Stimulated activated CD4-positive, alpha-beta T cell treated with anti-CD3 and anti-CD28 coated beads, Interleukin-4, amount 100 ng/mL, for 4 hours (primary cell): ENCODE measurements around the gene SMIM27.
"Not testable (repeated sequence)": the region's sequence is repeated elsewhere in the genome, so short reads cannot be mapped to it uniquely, and the experiment has no call there.

ENCODE experiments used
- DNase-seq, 2 experiments: peaks; one replicate each; pipeline ENCODE4 v3.0.0-alpha.2; 2020

SMIM27 gene

DNA sequence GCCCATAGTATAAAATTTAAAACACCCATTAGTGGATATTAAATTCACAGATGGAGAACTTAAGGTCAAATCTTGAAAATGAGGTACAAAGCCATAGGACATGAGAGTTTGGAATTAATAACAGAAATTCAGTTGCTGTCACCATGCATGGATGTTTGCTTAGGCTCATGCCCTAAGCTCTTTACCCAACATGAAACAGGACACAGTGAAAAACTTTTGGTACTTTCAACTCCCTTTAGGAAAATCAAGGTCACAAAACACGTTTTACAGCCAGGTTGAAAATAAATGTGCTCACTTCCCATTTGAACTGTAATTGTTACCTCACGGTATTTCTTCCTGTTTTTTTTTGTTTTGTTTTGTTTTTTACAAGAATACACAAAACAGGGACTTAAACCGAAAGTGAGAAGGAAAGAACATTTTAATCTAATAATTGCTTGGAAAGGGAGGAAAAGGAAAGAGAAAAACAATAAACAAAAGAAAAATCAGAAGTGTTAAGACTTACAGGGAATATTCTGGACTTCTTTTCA lies 6.3 kb downstream of the SMIM27 start:
- DNase-seq, result no peak

DNA sequence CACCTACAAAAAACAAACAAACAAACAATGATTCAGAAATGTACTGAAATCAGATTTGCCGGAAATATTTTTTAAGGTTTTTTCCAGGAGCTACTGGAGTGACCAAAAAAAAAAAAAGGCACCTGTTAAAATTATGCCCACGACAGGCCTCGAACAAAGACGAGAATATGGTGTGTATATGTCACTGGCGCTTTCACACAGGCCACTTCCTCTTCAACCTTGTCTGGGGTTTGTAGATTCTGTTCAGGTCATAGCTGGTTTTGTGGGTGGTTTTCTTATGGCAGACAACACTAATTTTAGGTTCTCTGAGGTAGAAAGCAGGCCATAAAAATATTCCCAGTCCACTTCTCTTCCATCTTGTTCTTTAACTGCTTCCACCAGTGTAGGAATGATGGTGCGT lies 13.8 kb downstream of the SMIM27 start:
- no peak for DNase-seq

DNA sequence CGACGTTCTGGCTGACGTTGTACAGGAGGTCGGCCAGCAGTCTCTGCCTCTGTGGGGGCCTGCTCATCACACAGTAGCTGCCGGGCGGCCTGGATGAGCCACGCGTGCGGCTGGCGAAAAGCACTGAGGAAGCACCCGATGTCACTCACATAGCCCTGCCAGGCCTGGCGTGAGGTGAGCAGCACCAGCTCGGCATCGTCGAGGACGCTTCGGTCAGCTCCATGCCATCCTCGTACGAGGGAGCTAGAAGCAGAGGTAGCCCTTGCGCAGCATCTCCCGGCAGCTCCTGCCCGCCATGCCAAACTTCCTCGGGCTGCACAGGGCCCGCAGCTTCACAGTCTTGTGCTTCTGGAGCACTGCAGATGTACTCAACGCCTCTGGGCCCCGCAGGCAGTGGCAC lies 14.6 kb downstream of the SMIM27 start:
- DNase-seq, result no peak

DNA sequence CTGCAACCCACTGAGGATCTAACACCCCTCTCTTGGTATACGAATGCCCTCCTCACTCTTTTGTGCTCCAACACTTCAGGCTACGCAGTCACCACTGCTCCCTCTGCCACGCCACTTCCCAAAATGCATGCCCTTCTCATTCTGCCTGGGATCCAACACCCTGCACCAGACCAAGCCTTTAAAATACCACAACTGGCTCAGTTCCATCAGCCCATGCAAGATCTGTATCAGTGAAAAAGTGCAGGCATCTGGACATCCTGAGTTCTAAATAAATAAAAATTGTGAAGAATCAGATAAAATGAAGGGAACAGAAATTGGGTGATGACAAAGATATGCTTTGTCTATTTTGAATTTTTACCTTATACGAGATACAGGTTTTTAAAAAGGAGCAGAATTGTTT lies 18.1 kb downstream of the SMIM27 start:
- DNase-seq, result no peak

DNA sequence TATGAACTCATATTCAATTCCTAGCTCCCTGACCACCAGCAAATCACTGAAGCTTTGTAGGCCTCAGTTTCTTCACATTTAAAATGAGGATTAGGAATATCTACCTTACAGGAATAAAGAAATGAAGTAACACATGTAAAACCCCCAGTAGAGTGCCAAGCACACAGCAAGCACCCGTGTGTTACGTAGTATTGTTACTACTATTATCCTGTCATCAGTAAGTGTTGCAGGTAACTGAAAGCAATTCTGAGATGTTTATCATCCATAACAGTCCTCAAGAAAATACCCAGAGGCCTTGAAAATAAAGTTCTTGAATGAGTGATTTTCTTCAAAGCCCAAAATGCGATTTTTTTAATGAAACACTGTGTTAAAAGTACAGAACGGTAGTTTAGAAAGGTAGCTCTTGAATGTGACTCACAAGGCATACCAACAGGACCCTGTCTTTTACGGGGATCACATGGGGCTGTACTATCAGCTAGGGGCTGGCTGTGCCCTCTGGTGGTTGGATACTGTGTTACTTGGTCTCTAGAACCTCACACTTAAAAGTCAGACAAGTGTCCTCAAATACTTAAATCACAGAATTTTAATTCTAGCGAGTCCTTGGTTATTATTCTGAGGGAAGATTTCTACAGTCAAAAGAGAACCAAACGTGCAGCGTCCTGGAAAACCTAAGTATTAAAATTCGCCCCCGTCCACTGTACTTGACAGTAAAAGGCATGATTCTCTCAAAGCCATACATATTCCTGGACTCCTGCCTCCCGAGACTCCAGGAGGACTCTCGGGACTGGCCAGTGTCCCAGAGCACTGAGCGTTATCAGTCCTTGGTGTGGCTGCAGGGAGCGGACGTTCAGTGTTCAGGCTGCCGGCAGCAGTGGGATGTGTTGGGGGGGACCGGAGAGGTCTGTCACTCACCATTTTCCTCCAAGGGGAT lies 20.1 kb downstream of the SMIM27 start:
- DNase-seq, result peak; percentile 58 to 81

DNA sequence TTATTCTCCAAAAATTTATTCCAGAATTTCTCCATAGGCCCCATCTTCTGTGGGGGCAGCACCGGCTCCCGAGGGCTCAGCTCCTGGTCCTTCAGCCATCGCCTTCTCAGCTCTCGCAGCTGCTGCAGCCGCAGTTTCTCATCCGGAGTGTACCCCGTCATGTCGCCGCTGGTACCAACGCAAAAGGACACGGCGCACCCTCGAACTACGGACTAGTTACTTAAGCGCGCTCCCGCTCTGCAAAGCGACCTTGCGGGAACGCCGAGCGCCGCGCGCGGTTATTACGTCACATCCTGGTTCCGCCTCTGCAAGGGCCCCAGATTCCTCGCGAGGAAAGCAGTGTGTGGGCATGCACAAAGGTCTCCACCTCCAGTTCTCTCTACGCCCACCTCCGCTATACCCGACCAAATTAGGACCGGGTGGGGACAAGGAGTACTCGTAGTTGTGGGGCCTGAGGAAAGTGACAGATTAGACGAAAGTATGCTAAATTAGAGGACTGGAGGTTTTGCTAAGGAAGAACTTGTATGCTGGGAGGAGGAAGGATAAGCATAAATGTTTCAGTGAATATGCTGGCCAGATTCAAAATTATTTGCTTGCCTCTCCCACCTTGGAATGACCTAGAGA lies 20.9 kb downstream of the SMIM27 start, which contains the start of gene NDUFB6:
TSS of gene NDUFB6 (minus strand) at position 260 of the 624 bp plus-strand sequence. CDS start at position 161, 99 bp downstream.
- peak; percentile 93 to 96 for DNase-seq

DNA sequence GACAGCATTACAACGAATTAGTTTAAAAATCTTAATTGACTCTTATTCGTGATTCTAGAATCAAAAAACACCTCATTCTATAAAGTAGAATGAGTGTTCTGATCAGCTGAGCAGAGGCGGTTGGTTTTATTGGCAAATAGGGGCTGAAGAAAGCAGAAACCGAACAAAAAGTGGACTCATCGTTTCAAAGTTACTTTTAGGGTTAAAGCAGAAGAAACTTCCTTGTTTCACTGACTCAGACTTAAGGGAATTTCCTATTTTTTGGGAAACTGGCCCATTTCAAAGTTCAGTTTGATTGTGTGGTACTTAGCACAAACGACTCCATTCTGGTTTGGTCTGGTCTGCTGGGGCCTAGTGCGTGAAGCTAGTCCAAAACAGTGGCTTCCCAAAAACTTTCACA lies 21.7 kb downstream of the SMIM27 start:
- no peak for DNase-seq

DNA sequence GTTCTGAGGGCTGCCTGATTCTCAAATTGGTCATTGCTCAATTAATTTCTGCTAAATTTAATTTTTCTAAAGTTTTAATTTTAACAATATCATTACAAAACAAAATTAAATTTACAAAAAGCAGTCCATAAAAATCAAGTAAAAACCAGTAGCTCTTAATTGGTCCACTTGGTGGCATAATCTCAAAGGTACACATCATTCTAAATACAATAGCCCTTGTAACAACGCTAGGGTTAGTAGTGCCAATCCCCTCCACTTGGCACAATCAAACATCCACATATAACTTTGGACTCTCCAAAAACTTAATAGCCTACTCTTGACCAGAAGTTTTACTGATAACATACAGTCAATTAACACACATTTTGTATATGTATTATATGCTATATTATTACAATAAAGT lies 22.7 kb downstream of the SMIM27 start:
- DNase-seq, result no peak

DNA sequence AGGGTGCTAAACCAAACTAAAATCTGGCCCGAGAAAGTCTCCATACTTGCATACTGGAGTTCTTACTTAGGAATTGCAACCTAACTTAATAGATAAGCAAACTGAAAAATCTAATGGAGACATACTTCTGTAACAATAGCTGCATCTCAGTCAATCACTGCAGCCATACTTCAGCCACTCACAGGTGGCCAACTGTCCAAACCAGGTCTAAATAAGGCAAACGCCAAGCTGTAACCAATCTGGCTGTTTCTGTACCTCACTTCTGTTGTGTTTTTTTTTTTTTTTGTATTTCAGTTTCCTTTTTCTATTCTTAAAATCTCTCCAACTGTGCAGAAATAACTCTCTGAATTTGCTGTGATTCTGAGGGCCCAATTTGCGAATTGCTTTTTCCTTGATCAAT lies 25.2 kb downstream of the SMIM27 start:
- no peak for DNase-seq

DNA sequence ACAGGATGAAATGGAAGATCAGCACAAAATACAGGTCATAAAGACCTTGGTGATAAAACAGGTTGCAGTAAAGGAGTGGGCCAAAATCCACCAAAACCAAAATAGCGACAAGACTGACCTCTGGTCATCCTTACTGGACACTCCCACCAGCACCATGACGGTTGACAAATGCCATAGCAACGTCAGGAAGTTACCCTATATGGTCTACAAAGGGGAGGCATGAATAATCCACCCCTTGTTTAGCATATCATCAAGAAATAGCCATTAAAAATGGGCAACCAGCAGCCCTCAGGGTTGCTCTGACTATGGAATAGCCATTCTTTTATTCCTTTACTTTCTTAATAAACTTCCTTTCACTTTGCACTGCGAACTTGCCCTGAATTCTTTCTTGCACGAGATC lies 26.8 kb downstream of the SMIM27 start:
- no peak for DNase-seq

DNA sequence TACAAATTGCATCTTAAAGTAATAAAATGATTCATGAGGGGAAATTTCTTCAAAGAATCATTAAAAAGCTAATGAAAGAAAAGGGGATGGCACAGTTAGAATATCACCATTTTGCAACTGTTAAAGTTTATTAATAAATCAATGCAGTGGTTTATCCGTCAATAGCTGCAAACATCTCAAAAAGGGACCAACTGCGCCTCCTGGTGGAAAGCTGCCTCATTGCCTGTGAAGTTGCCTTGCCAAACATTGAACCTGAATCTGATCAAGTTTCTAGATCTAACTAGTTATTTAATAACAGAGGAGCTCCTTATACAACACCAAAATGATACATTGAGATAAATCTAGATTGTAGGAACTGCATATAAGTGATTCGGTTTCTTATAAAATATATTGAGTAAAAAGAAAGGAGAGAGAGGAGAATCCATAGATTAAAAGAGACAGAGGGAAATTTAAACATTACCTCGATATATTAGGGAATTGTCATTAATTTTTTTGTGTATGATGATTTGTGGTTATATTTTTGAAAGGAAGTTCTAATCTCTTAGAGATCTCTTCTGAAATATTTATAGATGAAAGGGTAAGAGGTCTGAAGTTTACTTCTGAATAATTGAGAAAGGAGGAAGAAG lies 27.7 kb downstream of the SMIM27 start:
- peak; percentile 65 to 71 for DNase-seq

DNA sequence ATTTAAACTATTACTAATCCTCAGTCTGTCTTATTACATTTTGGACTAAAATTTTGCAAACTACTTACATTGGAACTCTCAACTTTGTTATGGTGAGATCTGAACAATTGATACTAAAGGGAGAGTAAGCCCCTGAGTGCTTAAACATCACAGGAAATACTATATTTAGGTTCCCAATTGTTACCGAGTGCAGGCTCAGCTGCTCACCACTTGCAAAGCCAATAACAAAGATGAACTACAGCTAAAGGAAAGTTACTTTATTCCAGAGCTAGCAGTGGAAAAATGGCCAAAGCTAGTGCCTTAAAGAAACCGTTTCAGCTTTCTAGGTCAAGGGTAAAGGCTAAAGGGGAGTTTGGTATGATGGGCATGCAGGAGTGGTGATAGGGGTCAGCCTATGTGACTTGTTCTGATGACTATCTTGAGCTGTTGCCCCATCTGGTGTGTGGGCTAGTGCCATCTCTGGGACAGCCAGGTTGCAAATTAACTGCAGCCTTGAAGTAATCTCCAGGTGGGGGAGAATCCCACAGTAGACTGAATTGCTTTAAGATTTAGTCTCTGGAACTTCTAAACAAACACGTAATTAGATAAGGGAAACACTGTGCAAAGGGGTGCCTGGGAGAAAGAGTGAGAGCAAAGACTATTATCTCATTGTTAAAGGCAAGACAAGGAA lies 28.6 kb downstream of the SMIM27 start:
- DNase-seq, result no peak

DNA sequence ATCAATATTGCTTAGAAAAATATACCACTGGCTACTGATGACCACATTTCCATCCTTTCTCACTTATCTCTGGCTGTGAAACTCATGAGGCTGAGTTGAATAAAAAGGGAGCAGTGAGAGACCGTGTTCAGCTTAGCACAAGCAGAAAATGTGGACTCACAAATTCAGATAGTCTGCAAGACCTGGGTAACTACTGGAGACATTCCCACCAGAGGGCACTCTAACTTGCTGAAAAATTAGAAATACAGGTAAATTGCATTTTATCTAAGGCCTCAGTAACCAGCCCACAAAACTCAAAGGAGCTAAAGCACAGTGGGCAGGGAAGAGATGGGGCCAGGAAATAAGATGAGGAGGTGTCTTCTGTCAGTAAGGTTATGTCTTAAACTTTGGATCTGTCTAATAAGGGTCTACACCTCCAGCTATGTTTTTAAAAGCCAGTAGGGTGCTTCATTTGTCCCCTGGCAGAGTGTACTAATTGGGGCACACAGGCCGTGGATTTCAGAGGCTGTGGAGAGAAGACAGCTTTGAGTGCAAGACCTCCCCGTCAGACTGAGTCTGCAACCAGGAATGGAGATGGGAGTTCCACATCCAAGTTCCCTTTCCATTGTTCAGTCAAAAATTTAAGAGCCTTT lies 29.5 kb downstream of the SMIM27 start:
- peak in 1 of 2 experiments; percentile 9 for DNase-seq

DNA sequence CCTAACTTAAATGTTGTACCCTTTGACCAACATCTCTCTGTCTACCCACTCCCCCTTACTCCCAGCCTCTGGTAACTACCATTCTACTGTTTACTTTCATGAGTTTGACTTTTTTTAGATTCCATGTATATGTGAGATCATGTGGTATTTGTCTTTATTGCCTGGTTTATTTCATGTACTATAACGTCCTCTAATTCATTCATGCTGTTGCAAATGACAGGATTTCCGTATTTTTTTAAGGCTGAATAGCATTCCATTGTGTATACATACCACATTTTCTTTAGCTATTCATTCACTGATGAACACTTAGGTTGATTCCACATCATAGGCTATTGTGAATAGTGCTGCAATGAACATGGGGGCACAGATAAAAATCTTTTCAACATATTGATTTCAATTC lies 32.7 kb downstream of the SMIM27 start:
- DNase-seq, result no peak

DNA sequence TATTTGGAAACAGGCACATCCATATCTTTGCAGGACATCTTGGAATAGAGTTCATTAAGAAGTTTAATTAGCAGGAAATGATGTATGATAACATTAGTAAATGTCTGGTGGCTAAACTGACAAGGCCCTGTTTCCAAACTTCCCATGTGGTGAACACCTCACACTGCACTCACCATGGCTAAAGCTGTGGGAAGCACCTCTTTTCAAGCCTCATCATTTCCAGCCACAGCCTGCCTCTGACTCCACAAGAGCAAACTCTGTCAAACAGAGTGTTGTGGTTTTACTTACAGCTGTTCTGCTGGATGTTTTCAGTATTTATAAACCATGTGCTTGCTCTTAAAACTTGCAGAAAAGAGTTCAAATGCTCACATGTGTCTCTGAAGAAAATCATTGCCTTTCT lies 35.8 kb downstream of the SMIM27 start:
- DNase-seq, result no peak

DNA sequence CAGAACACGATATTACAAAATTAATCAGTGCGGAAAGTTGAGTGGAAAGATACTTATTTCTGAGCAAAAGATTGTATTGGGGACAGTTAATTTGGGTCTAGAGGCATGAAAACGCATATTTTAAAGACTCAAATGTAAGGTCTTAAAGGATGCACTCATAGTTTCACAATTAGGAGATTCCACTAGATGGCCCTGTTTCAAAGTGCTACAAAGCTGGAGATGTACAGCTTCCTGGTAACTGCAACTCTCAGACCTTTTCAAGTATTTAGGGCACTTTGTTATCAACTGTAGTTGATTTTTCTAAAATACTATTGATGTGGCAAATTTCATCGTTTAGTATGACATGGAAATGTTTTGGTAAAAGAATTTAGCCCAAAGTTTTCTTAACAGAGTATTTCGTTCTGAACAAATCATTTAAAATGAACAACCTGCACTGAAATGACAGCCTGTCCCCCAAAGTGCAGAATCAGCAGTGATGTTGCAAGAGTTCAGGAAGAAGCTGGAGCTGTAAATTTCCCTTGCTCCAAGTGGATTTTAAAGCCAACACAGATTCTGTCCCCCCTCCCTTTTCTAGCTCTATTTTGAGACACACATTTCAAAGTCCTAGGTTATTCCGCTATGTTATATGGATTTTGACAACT lies 37.1 kb downstream of the SMIM27 start:
- no peak for DNase-seq

DNA sequence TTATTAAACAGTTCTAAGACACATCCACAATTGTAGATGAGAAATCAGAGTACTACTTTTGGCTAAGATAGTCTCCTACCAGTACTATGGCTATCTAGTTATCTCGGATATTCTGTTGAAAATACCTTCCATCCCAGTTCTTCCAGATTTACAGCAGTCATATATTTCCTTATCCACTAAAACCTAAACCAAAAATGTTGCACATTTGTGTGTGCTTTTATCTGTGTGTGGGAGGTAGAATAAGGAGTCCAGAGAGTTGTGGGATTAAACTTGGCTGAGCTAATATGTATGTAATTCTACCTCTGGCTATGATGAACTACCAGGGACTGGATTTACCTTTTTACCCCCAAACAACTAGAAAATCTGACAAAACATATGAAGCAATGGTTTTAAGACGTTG lies 38.3 kb downstream of the SMIM27 start:
- no peak for DNase-seq

DNA sequence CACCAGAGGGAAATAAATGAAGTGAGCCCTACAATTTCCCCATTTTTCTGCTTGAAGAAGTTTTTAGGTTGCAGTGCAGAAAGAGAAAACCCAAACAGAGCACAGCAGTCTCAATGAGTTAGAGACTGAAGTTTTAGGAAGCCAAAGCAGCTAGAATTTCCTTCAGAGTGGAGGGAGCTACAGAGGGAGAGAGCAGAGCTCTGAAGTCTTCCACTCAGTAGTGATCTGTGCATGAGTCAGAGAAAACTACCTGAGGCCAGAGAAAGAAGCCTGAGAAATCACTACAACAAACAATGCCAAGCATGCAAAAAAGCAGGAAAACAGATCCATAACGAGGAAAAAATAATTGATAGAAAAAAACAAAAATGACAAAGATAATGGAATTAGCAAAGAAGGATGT lies 38.8 kb downstream of the SMIM27 start:
- no peak for DNase-seq

DNA sequence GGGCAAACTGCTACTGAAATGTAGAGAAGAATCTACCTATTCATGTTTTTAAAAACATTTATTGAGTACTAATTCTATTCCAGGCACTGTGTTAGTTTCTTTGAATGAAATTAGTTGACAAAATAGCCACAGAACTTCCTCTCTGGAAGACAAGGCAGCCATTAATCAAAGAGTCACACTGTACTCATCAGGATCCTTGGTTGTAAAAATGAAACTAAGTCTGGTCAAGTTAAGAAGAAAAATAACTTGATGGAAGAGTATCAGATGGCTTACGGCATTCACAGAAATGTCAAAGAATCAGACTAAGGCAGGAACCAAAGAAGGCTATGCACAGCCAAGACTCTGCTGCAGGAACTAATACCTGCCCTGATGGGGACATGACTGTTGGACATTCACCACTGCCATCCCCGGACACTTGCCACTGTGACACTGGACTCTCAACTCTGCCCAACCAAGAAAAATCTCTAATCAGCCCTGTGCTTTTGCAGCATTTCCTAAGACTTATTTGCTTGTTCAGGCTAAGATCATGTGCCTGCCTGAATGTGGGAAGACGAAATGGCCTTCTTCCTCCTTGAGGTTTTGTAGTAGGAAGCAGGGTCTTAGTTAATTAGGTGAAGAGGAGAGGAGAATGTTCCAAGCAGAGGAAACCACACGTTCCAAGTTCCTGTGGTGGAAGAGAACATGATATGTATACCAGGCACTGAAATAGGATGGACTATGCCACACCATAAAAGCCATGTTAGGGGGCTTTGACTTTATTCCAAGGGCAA lies 44.2 kb downstream of the SMIM27 start:
- DNase-seq, result no peak

DNA sequence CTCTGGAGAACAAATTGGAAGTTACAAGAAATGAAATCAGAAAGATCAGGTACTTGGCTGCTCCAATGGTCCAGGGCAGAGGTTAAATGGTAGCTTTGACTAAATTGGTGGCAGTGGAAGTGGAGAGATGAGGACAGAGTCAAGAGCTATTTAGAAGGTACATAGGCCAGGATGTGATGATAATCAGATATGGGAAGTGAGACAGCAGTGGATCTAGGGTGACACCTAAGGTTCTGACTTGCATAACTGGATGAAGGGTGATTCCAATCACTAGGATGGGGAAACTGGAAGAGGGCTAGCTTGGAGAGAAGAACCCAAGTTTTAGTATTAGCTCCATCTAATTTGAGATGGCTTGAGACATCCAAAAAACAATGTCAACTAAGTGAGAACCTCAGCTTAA lies 44.8 kb downstream of the SMIM27 start:
- DNase-seq, result no peak

DNA sequence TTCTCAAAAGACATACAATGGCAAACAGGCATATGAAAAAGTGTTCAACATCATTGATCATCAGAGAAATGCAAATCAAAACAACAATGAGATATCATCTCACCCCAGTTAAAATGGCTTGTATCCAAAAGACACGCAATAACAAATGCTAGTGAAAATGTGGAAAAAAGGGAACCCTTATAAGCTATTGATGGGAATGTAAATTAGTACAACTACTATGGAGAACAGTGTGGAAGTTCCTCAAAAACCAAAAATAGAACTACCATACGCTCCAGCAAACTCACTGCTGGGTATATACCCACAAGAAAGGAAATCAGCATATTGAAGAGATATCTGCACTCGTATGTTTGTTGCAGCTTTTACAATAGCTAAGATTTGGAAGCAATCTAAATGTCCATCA lies 46.9 kb downstream of the SMIM27 start:
- DNase-seq, result not testable (repeated sequence)
